ENCODE results near the gene CCSER1. TPM values are rescaled to one million over a fixed set of nuclear protein-coding genes. Genes with fewer than 3 reads are reported as not detected.

CCSER1 gene
- total and polyA plus RNA-seq, 2 experiments from 2014 or later, result 2.9 to 3.4 TPM

DNA sequence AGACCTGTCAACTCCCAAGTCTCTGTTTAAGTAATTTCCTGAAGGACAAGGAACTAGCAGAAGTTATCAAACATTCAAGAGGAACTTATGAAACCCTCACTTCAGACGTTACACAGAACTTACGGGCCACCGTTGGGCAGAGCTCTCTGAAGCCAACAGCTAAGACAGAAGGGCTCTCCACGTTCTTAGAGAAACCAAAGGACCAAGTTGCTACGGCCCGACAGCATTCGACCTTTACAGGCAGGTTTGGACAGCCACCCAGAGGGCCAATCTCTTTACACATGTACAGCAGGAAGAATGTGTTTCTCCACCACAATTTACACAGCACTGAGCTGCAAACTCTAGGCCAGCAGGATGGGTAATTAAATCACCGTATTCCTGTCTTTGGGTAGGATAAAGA, 1471.5 kb downstream of the CCSER1 start:
- no peaks in the 10 kb centered on the region for H3K9me2 ChIP-seq (ENCODE audit: insufficient read depth)
- Mint-ChIP-seq H3K27ac (no peak overlapping the region), H3K4me1 (peaks cover 34% of the 10 kb centered on the region)

DNA sequence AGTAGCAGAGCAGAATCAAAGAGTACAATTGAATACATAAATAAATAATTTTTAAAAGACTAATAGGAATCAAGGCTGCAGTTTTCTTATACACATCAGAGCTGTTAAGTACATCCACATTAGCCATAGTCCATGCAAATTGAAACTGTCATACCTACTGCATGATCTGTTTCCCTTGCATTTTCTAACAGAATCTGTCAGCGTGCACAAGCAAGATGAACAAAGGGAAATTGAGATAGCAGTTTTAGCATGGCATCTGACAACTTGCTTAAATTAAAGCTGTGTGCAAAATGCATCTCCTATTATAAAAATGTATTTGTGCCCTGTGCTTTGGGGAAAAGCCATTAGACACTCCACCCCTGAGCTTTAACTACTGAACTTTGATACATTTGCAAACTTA, 1473.1 kb downstream of the CCSER1 start:
- Mint-ChIP-seq H3K4me3 (no peak overlapping the region), H3K36me3 (ENCODE audit: low read depth) (no peaks in the 10 kb centered on the region), H3K27ac (no peak overlapping the region), H3K4me1 (peaks cover 34% of the 10 kb centered on the region), H3K27me3 (ENCODE audit: insufficient read depth, low read depth, poor library complexity) (no peaks in the 10 kb centered on the region), H3K9me3 (no peaks in the 10 kb centered on the region)
- no peaks in the 10 kb centered on the region for H3K27me3 ChIP-seq (ENCODE audit: insufficient read depth)
- DNase-seq (ENCODE audit: low spot score) (no peak), ATAC-seq (no peak)
- H3F3A ChIP-seq (replicated peaks; ENCODE audit: low read depth), result no peaks in the 10 kb centered on the region
- H3K27ac ChIP-seq (ENCODE audit: low read depth), result no peak overlapping the region
- no peaks in the 10 kb centered on the region for H4K20me1 ChIP-seq (replicated peaks; ENCODE audit: insufficient read depth)
- H3K36me3 ChIP-seq (ENCODE audit: insufficient read depth), result no peaks in the 10 kb centered on the region
- H3K4me3 ChIP-seq, result no peak overlapping the region
- H3K79me2 ChIP-seq (replicated peaks; ENCODE audit: insufficient read depth), result no peaks in the 10 kb centered on the region
- no peak overlapping the region for H2AFZ ChIP-seq
- H3K4me1 ChIP-seq (ENCODE audit: insufficient read depth), result peaks cover 29% of the 10 kb centered on the region
- no peaks in the 10 kb centered on the region for H3K9me2 ChIP-seq (ENCODE audit: insufficient read depth)
- no peak overlapping the region for H3K4me2 ChIP-seq
- TF ChIP-seq CTCF (conservative IDR thresholded peaks at IDR 0.05; ENCODE audit: low read depth in 2 of 2) (no peak), EZH2phosphoT487 (IDR thresholded peaks at IDR 0.05; ENCODE audit: unreplicated experiment) (no peak), ZNF462 (CRISPR knock-in tag; IDR thresholded peaks at IDR 0.05) (no peak), EZH2 (IDR thresholded peaks at IDR 0.05; ENCODE audit: low read depth, unreplicated experiment) (no peak), ZNF114 (CRISPR knock-in tag; IDR thresholded peaks at IDR 0.05) (no peak), NANOG (IDR thresholded peaks at IDR 0.05; ENCODE audit: borderline replicate concordance) (no peak), JUNB (IDR thresholded peaks at IDR 0.05; ENCODE audit: unreplicated experiment) (no peak)

More for the DNA sequence above, 1471.5 kb downstream of the CCSER1 start:
- TF ChIP-seq CREB1 (CRISPR knock-in tag; IDR thresholded peaks at IDR 0.05; ENCODE audit: low read depth) (no peak), STAT1 (IDR thresholded peaks at IDR 0.05; ENCODE audit: unreplicated experiment) (no peak), ZNF114 (CRISPR knock-in tag; IDR thresholded peaks at IDR 0.05) (no peak), ZNF331 (CRISPR knock-in tag; IDR thresholded peaks at IDR 0.05; ENCODE audit: low read depth) (no peak), CTCF (conservative IDR thresholded peaks at IDR 0.05; ENCODE audit: low read depth in 2 of 2) (no peak), JUNB (IDR thresholded peaks at IDR 0.05; ENCODE audit: unreplicated experiment) (no peak), POLR2AphosphoS5 (IDR thresholded peaks at IDR 0.05; ENCODE audit: low read depth) (no peak)
- no peaks in the 10 kb centered on the region for H3K36me3 Mint-ChIP-seq (ENCODE audit: low read depth)
- no peaks in the 10 kb centered on the region for H3K9me3 Mint-ChIP-seq
- H3F3A ChIP-seq (replicated peaks; ENCODE audit: low read depth), result no peaks in the 10 kb centered on the region
- no peak overlapping the region for H3K27ac ChIP-seq (ENCODE audit: low read depth)
- peak; percentile 28 for DNase-seq (ENCODE audit: low spot score)
- no peak overlapping the region for H3K4me2 ChIP-seq
- H3K27me3 ChIP-seq (ENCODE audit: insufficient read depth), result no peaks in the 10 kb centered on the region
- H3K4me3 ChIP-seq, result no peak overlapping the region
- peak overlapping the region; percentile 30; the same call in 1 of the 2 replicates for H2AFZ ChIP-seq
- no peaks in the 10 kb centered on the region for H3K27me3 Mint-ChIP-seq (ENCODE audit: insufficient read depth, low read depth, poor library complexity)
- H3K4me3 Mint-ChIP-seq, result no peak overlapping the region
- ATAC-seq, result peak; percentile 56; the same call in 2 of the 3 replicates
- H3K4me1 ChIP-seq (ENCODE audit: insufficient read depth), result peaks cover 29% of the 10 kb centered on the region
- no peaks in the 10 kb centered on the region for H3K36me3 ChIP-seq (ENCODE audit: insufficient read depth)
- no peaks in the 10 kb centered on the region for H4K20me1 ChIP-seq (replicated peaks; ENCODE audit: insufficient read depth)
- H3K79me2 ChIP-seq (replicated peaks; ENCODE audit: insufficient read depth), result no peaks in the 10 kb centered on the region
